Panc1 (cell line): ENCODE results near the gene NALCN. TPM values are rescaled to one million over a fixed set of nuclear protein-coding genes. Genes with fewer than 3 reads are reported as not detected.

Experiments
- ATAC-seq: fragments of 200-7000 bp; cut with Tn5 transposase; 2 replicates; pipeline ENCODE4 v1.9.1; 2020; ENCODE audit warnings: mild to moderate bottlenecking, moderate library complexity
- BruUV-seq: library from RNA; stranded (reverse); fragments of 400-500 nt; replicated peaks from 2 replicates; lab custom pipeline; 2021; lab: Mats Ljungman, UMichigan
- CTCF ChIA-PET: fragments of 300-600 bp; sonication (Branson Sonifier 250); formaldehyde crosslinking; loops from one replicate; lab custom pipeline; 2022; ENCODE audit warnings: antibody characterized with exemption; lab: Charles Lee
- POLR2A ChIA-PET: fragments of 300-600 bp; sonication (Branson Sonifier 250); formaldehyde crosslinking; loops from one replicate; lab custom pipeline; 2022; ENCODE audit warnings: antibody characterized with exemption; lab: Charles Lee
- DNase-seq: peaks from one replicate; pipeline ENCODE4 v3.0.0-alpha.2; 2010; ENCODE audit warnings: low read depth, low spot score
- H3K27ac ChIP-seq: 2 replicates; pipeline ENCODE4 v1.5.1; 2011; ENCODE audit warnings: mild to moderate bottlenecking, low read length, inconsistent platforms
- H3K27me3 ChIP-seq: fragments of 200-500 bp; sonication (Bioruptor generic); 2 replicates; pipeline ENCODE4 v1.6.0; 2014; ENCODE audit warnings: low read length, inconsistent platforms; ENCODE audit not compliant: control insufficient read depth, insufficient read depth
- H3K36me3 ChIP-seq: fragments of 200-500 bp; sonication (Bioruptor generic); 2 replicates; pipeline ENCODE4 v1.5.1; 2014; ENCODE audit warnings: inconsistent platforms, mild to moderate bottlenecking, low read length, moderate library complexity; ENCODE audit not compliant: control insufficient read depth, insufficient read depth
- H3K4me1 ChIP-seq: 2 replicates; pipeline ENCODE4 v1.5.1; 2011; ENCODE audit warnings: inconsistent platforms, mild to moderate bottlenecking, low read length, moderate library complexity; ENCODE audit not compliant: control insufficient read depth, insufficient read depth
- H3K4me3 ChIP-seq, 2 experiments: 2 replicates each; pipeline ENCODE4 v1.5.1; 2011 to 2012; ENCODE audit warnings: low read depth in 2 of 2, low read length in 2 of 2, mild to moderate bottlenecking in 2 of 2, inconsistent platforms in 1 of 2, moderate library complexity in 1 of 2
- H3K9me3 ChIP-seq: fragments of 200-500 bp; sonication (Bioruptor generic); 2 replicates; pipeline ENCODE4 v1.5.1; 2014; ENCODE audit warnings: low read depth, mild to moderate bottlenecking, inconsistent platforms, low read length, moderate library complexity; ENCODE audit not compliant: control insufficient read depth, insufficient read depth
- CTCF ChIP-seq: fragments of 450-650 bp; IDR thresholded peaks from 2 replicates; pipeline ENCODE4 v1.5.1; 2017; ENCODE audit warnings: mild to moderate bottlenecking
- POLR2AphosphoS5 ChIP-seq: IDR thresholded peaks from 2 replicates; pipeline ENCODE4 v1.6.1; 2012; ENCODE audit warnings: mild to moderate bottlenecking, low read depth, low read length, moderate library complexity
- REST ChIP-seq, 2 experiments: IDR thresholded peaks; 2 replicates each; pipeline ENCODE4 v1.6.1; 2011 to 2012; ENCODE audit warnings: low read depth in 2 of 2, control low read depth in 1 of 2, low read length in 1 of 2, mild to moderate bottlenecking in 1 of 2, moderate library complexity in 1 of 2; ENCODE audit not compliant: insufficient read depth in 1 of 2
- SIN3A ChIP-seq: IDR thresholded peaks from 2 replicates; pipeline ENCODE4 v1.6.1; 2012; ENCODE audit warnings: low read depth, mild to moderate bottlenecking, low read length, moderate library complexity, borderline replicate concordance; ENCODE audit not compliant: insufficient read depth
- TCF7L2 ChIP-seq: IDR thresholded peaks from 2 replicates; pipeline ENCODE4 v1.6.1; 2011; ENCODE audit warnings: mild to moderate bottlenecking, low read depth, low read length, inconsistent platforms
- in situ Hi-C: cut with HindIII; loops from 2 replicates; pipeline ENCODE4 v1.10.0; 2016; ENCODE audit warnings: low sequenced_read_pairs, low pct_unique_long_range_greater_than_20kb
- intact Hi-C: fragments of 100-400 bp; cut with micrococcal nuclease; formaldehyde crosslinking; loops from one replicate; pipeline ENCODE4 v1.10.0; 2022; ENCODE audit not compliant: unreplicated experiment
- total RNA-seq: library from RNA; stranded (reverse); gene quantifications from one replicate; pipeline ENCODE4 v1.2.1, GENCODE V29; 2021; ENCODE audit not compliant: unreplicated experiment

NALCN gene
- total RNA-seq, 1 experiment from 2014 or later, result 10.9 TPM

DNA sequence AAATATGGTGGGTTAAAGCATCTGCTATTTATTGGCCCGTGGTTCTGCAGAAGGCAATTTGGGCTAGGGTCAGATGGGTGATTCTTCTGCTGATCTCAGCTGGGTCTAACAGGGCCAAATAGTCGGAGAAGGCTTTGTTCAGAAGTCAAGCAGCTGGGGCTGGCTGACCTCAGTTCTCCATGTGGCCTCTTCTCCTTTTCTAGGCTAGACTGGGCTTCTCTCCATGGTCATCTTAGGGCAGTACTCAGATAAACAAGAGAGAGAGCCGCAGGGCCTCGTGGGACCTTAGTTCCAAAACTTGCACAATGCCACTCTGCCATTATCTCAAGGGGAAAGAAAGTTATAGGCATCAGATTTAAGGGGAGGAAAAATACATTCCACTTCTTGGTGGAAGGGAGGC, 89.6 kb downstream of the NALCN start:
- no peak for ATAC-seq
- no TSS peak for BruUV-seq
- CTCF ChIA-PET, result no interaction called here
- no peaks in the 10 kb centered on the region for H3K4me1 ChIP-seq
- TF ChIP-seq SIN3A, result no peak
- TF ChIP-seq POLR2AphosphoS5, result no peak
- TF ChIP-seq TCF7L2, result no peak
- no peak for TF ChIP-seq CTCF
- no peak for TF ChIP-seq REST (IDR thresholded peaks at IDR 0.05; ENCODE audit: insufficient read depth in 1 of 2, low read depth in 2 of 2, low read length in 1 of 2)
- H3K27me3 ChIP-seq, result no peaks in the 10 kb centered on the region
- in situ Hi-C loops (no loop called here), intact Hi-C loops (no loop called here)
- no peak overlapping the region for H3K4me3 ChIP-seq
- H3K9me3 ChIP-seq, result no peaks in the 10 kb centered on the region
- no peak for DNase-seq
- H3K27ac ChIP-seq, result no peak overlapping the region
- POLR2A ChIA-PET, result no interaction called here
- H3K36me3 ChIP-seq, result no peaks in the 10 kb centered on the region

DNA sequence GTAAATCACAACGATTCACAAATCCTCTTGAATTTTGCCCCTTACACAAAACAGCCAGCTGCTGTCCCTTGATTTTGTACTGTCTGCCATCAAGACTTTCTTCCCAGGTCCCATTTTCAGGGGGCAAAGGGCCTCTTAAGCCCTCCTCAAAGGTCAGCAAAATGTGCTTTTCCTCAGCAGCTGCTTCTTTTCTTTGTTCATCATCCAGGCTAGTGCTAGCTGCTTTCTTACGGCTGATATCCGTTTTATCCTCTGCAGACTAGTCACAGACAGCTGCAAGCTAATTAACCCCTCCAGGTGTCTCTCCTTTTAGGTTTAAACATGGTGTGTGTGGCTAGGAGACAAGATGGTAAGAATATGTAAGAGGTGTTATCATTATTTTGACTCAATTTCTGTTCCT, 90.9 kb downstream of the NALCN start:
- in situ Hi-C loops, result no loop called here
- no TSS peak for BruUV-seq
- no peaks in the 10 kb centered on the region for H3K4me1 ChIP-seq
- H3K36me3 ChIP-seq, result no peaks in the 10 kb centered on the region
- no peaks in the 10 kb centered on the region for H3K9me3 ChIP-seq
- POLR2A ChIA-PET, result no interaction called here
- ATAC-seq (no peak), DNase-seq (no peak)
- TF ChIP-seq SIN3A (no peak), POLR2AphosphoS5 (no peak), TCF7L2 (no peak), REST (IDR thresholded peaks at IDR 0.05; ENCODE audit: insufficient read depth in 1 of 2, low read depth in 2 of 2, low read length in 1 of 2) (no peak), CTCF (no peak)
- intact Hi-C loops, result no loop called here
- CTCF ChIA-PET, result no interaction called here
- H3K27ac ChIP-seq, result no peak overlapping the region
- no peak overlapping the region for H3K4me3 ChIP-seq
- no peaks in the 10 kb centered on the region for H3K27me3 ChIP-seq
